Measurements from ENCODE around the gene CCDC91. TPM values are rescaled to one million over a fixed set of nuclear protein-coding genes. Genes with fewer than 3 reads are reported as not detected.
"Not testable (repeated sequence)": the region's sequence is repeated elsewhere in the genome, so short reads cannot be mapped to it uniquely, and the experiment has no call there.

CCDC91 gene
- total and polyA plus RNA-seq, 2 experiments from 2014 or later: 13.9 to 25.5 TPM

DNA sequence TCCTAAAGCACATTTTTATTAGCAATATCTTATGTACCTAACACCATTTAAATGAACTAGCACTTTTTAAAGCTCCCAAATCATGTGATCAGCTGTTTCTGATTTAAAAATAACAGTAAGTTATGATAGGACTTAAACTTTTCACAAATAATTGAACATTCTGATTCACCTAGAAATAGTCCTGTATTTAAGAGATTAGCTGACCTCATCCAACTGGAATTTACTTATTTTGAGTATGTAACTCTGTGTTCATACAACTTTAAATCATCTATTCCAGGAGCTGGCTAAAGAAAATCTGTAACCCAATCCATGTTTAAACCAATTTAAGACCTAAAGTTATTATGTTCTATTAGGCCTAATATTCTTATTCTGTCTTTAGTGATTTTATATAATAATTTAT lies 184.3 kb downstream of the CCDC91 start:
- no peak for TF ChIP-seq CTCF (IDR thresholded peaks at IDR 0.05; ENCODE audit: low read depth, low read length)
- no peak overlapping the region for H3K27ac ChIP-seq
- no peaks in the 10 kb centered on the region for H3K36me3 ChIP-seq
- H3K9me3 ChIP-seq (ENCODE audit: low read depth): no peaks in the 10 kb centered on the region
- peak in 1 of 2 donors; percentile 11 for DNase-seq (ENCODE audit: low read depth in 1 of 2, low spot score in 1 of 2)
- no peaks in the 10 kb centered on the region for H3K27me3 ChIP-seq
- no peak overlapping the region for H3K4me3 ChIP-seq
- H3K4me1 ChIP-seq (ENCODE audit: low read depth): no peaks in the 10 kb centered on the region

- peak in 1 of 2 donors; percentile 91 for DNase-seq (ENCODE audit: low read depth in 1 of 2, low spot score in 1 of 2)
- Histone ChIP-seq H3K27ac (no peak overlapping the region), H3K36me3 (no peaks in the 10 kb centered on the region), H3K4me1 (ENCODE audit: low read depth) (no peaks in the 10 kb centered on the region), H3K9me3 (ENCODE audit: low read depth) (no peaks in the 10 kb centered on the region), H3K27me3 (no peaks in the 10 kb centered on the region), H3K4me3 (no peak overlapping the region)
- TF ChIP-seq CTCF (IDR thresholded peaks at IDR 0.05; ENCODE audit: low read depth, low read length): no peak
These were observed 188.5 kb downstream of the CCDC91 start for GRCh38 chr12:28378736-28379135.

DNA sequence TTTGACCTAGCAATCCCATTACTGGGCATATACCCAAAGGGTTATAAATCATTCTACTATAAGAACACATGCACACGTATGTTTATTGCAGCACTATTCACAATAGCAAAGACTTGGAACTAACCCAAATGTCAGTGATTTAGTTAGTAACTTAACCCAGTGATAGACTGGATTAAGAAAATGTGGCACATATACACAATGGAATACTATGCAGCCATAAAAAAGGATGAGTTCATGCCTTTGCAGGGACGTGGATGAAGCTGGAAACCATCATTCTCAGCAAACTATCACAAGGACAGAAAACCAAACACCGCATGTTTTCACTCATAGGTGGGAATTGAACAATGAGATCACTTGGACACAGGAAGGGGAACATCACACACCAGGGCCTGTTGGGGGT lies 189.5 kb downstream of the CCDC91 start:
- not testable (repeated sequence) for H3K4me1 ChIP-seq (ENCODE audit: low read depth); H3K4me3 ChIP-seq; H3K27me3 ChIP-seq; DNase-seq (ENCODE audit: low read depth in 1 of 2, low spot score in 1 of 2); H3K36me3 ChIP-seq; H3K9me3 ChIP-seq (ENCODE audit: low read depth); H3K27ac ChIP-seq

- no peak for DNase-seq (ENCODE audit: low read depth in 1 of 2, low spot score in 1 of 2)
- H3K4me1 ChIP-seq (ENCODE audit: low read depth): no peaks in the 10 kb centered on the region
- TF ChIP-seq CTCF (IDR thresholded peaks at IDR 0.05; ENCODE audit: low read depth, low read length): no peak
These were observed 193.1 kb downstream of the CCDC91 start for GRCh38 chr12:28383368-28383767.

DNA sequence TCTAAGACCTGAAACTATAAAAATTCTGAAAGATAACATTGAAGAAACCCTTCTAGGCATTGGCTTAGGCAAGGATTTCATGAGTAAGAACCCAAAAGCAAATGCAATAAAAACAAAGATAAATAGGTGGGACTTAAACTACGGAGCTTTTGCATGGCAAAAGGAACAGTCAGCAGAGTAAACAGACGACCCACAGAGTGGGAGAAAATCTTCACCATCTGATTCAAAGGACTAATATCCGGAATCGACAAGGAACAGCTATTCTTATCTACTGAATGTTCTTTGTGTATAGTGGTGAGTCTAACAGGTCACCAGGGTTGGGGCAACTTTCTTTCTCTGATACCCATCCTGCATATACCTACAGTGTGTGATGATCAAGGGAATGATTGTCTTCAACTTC lies 198.6 kb downstream of the CCDC91 start:
- Histone ChIP-seq H3K4me1 (ENCODE audit: low read depth) (no peaks in the 10 kb centered on the region), H3K27me3 (no peaks in the 10 kb centered on the region), H3K4me3 (no peak overlapping the region), H3K36me3 (no peaks in the 10 kb centered on the region), H3K27ac (no peak overlapping the region), H3K9me3 (ENCODE audit: low read depth) (no peaks in the 10 kb centered on the region)
- DNase-seq (ENCODE audit: low read depth in 1 of 2, low spot score in 1 of 2): no peak
- TF ChIP-seq CTCF (IDR thresholded peaks at IDR 0.05; ENCODE audit: low read depth, low read length): no peak

More at GRCh38 chr12:28383368-28383767, 193.1 kb downstream of the CCDC91 start:
- H3K27me3 ChIP-seq: no peaks in the 10 kb centered on the region
- no peak overlapping the region for H3K27ac ChIP-seq
- H3K4me3 ChIP-seq: no peak overlapping the region
- no peaks in the 10 kb centered on the region for H3K9me3 ChIP-seq (ENCODE audit: low read depth)
- H3K36me3 ChIP-seq: no peaks in the 10 kb centered on the region

DNA sequence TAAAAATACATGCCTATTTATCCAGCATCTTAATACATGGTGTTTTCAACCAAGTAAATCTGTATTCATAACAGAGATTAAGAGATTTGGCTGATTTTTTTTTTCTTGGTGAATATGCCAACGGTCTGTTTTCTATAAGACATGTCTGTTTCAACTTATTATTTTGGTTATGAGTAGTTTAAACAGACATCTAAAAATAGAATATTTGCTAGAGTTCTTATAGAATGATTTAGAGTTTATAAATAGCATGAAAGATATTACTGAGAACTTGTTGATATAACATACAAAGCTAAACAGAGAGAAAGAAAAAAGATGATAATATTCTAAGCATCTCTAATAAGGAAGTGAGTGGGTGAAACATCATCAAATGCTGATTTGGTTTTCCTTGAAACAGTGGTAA lies 199.9 kb downstream of the CCDC91 start:
- H3K27ac ChIP-seq: no peak overlapping the region
- no peaks in the 10 kb centered on the region for H3K9me3 ChIP-seq (ENCODE audit: low read depth)
- no peak overlapping the region for H3K4me3 ChIP-seq
- no peaks in the 10 kb centered on the region for H3K36me3 ChIP-seq
- H3K27me3 ChIP-seq: no peaks in the 10 kb centered on the region
- TF ChIP-seq CTCF (IDR thresholded peaks at IDR 0.05; ENCODE audit: low read depth, low read length): no peak
- no peak for DNase-seq (ENCODE audit: low read depth in 1 of 2, low spot score in 1 of 2)
- H3K4me1 ChIP-seq (ENCODE audit: low read depth): no peaks in the 10 kb centered on the region
